Endodermal cell (in vitro differentiated cells): Measurements from ENCODE around the gene PATZ1. TPM values are rescaled to one million over a fixed set of nuclear protein-coding genes. Genes with fewer than 3 reads are reported as not detected.

ENCODE experiments used
- DNase-seq: peaks from one replicate; pipeline ENCODE4 v3.0.0-alpha.2; 2017
- H3K27ac ChIP-seq: 2 replicates; pipeline ENCODE4 v1.5.1; 2013; ENCODE audit warnings: mild to moderate bottlenecking, low read depth, low read length, moderate library complexity
- H3K27me3 ChIP-seq: 2 replicates; pipeline ENCODE4 v1.6.1; 2013; ENCODE audit warnings: mild to moderate bottlenecking, low read length, moderate library complexity; ENCODE audit not compliant: insufficient read depth, control insufficient read depth, poor library complexity, severe bottlenecking
- H3K36me3 ChIP-seq: 2 replicates; pipeline ENCODE4 v1.7.0; 2013; ENCODE audit warnings: mild to moderate bottlenecking, low read length, moderate library complexity; ENCODE audit not compliant: control insufficient read depth, insufficient read depth
- H3K4me1 ChIP-seq: one replicate; pipeline ENCODE4 v1.7.0; 2013; ENCODE audit warnings: low read length; ENCODE audit not compliant: control insufficient read depth, insufficient read depth
- H3K4me3 ChIP-seq: 2 replicates; pipeline ENCODE4 v1.5.1; 2013; ENCODE audit warnings: mild to moderate bottlenecking, low read length, moderate library complexity
- H3K9ac ChIP-seq: 2 replicates; pipeline ENCODE4 v1.6.1; 2013; ENCODE audit warnings: mild to moderate bottlenecking, low read length, moderate library complexity; ENCODE audit not compliant: poor library complexity, severe bottlenecking; ENCODE audit errors: extremely low read depth
- H3K9me3 ChIP-seq: 2 replicates; pipeline ENCODE4 v1.6.1; 2013; ENCODE audit warnings: mild to moderate bottlenecking, low read length, moderate library complexity; ENCODE audit not compliant: control insufficient read depth
- H3K27ac Mint-ChIP-seq: 2 replicates; pipeline ENCODE4 v1.8.0; 2020; ENCODE audit warnings: mixed read lengths
- H3K27me3 Mint-ChIP-seq: 2 replicates; pipeline ENCODE4 v1.8.0; 2021; ENCODE audit warnings: mild to moderate bottlenecking, mixed read lengths; ENCODE audit not compliant: insufficient read depth
- H3K36me3 Mint-ChIP-seq: 2 replicates; pipeline ENCODE4 v1.8.0; 2020; ENCODE audit warnings: low read depth, mixed read lengths
- H3K4me1 Mint-ChIP-seq: 2 replicates; pipeline ENCODE4 v1.8.0; 2020; ENCODE audit warnings: mixed read lengths
- H3K4me3 Mint-ChIP-seq: 2 replicates; pipeline ENCODE4 v1.8.0; 2020; ENCODE audit warnings: mild to moderate bottlenecking, moderate library complexity, mixed read lengths
- H3K9me3 Mint-ChIP-seq: 2 replicates; pipeline ENCODE4 v1.8.0; 2020; ENCODE audit warnings: mild to moderate bottlenecking, mixed read lengths
- WGBS, 2 experiments: methylation state at CpG; one replicate each; pipeline versions ENCODE4 v1.1.5 to v1.1.7; 2013; ENCODE audit warnings: missing lambda C conversion rate in 2 of 2, mixed read lengths in 1 of 2; ENCODE audit not compliant: insufficient coverage in 1 of 2, insufficient read length in 1 of 2; 5-methylcytosine and 5-hydroxymethylcytosine counted together
- total RNA-seq, 2 donors: library from RNA; stranded (reverse); fragmentation: NEBNext Ultra II Directional in 1 of 2; extraction: Animal tissue kit (Norgen Biotek cat#: 25700) in 1 of 2; gene quantifications; 2 replicates in 1 of 2; 3 replicates in 1 of 2; pipeline ENCODE4 v1.2.1, GENCODE V29; 2021
- TF ChIP-seq, protein P1 (sequence below): fragments of 200-600 bp; sonication (generic); conservative IDR thresholded peaks from 2 replicates; pipeline ENCODE4 v1.5.0; 2021; ENCODE audit warnings: antibody characterized with exemption, mild to moderate bottlenecking

The PATZ1 gene
- total RNA-seq, 2 donors from 2014 or later, result 49.2 to 57.1 TPM

DNA sequence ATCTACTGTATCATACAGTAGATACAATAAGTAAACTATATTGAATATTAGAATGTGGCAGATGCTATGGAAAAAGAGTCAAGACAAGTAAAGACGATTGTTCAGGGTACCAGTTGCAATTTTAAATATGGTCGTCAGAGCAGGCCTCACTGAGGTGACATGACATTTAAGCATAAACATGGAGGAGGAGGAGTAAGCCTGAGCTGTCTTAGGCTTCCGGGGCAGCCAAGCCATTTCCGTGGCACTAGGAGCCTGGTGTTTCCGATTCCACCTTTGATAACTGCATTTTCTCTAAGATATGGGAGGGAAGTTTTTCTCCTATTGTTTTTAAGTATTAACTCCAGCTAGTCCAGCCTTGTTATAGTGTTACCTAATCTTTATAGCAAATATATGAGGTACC lies 68.4 kb downstream of the PATZ1 start:
- Histone ChIP-seq H3K27me3 (no peaks in the 10 kb centered on the region), H3K4me1 (no peaks in the 10 kb centered on the region), H3K4me3 (no peak overlapping the region), H3K9me3 (no peaks in the 10 kb centered on the region), H3K27ac (no peak overlapping the region), H3K9ac (no peak overlapping the region), H3K36me3 (peaks cover 37% of the 10 kb centered on the region)
- WGBS, 2 experiments, result 90 to 98% methylated on average over 3 to 5 of the region's 5 CpGs
- H3K4me1 Mint-ChIP-seq, result no peaks in the 10 kb centered on the region
- H3K36me3 Mint-ChIP-seq, result peaks cover 48% of the 10 kb centered on the region
- no peak overlapping the region for H3K27ac Mint-ChIP-seq
- H3K27me3 Mint-ChIP-seq, result no peaks in the 10 kb centered on the region
- no peak overlapping the region for H3K4me3 Mint-ChIP-seq
- TF ChIP-seq, protein P1, sequence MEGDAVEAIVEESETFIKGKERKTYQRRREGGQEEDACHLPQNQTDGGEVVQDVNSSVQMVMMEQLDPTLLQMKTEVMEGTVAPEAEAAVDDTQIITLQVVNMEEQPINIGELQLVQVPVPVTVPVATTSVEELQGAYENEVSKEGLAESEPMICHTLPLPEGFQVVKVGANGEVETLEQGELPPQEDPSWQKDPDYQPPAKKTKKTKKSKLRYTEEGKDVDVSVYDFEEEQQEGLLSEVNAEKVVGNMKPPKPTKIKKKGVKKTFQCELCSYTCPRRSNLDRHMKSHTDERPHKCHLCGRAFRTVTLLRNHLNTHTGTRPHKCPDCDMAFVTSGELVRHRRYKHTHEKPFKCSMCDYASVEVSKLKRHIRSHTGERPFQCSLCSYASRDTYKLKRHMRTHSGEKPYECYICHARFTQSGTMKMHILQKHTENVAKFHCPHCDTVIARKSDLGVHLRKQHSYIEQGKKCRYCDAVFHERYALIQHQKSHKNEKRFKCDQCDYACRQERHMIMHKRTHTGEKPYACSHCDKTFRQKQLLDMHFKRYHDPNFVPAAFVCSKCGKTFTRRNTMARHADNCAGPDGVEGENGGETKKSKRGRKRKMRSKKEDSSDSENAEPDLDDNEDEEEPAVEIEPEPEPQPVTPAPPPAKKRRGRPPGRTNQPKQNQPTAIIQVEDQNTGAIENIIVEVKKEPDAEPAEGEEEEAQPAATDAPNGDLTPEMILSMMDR, result no peak
- no peaks in the 10 kb centered on the region for H3K9me3 Mint-ChIP-seq
- no peak for DNase-seq

DNA sequence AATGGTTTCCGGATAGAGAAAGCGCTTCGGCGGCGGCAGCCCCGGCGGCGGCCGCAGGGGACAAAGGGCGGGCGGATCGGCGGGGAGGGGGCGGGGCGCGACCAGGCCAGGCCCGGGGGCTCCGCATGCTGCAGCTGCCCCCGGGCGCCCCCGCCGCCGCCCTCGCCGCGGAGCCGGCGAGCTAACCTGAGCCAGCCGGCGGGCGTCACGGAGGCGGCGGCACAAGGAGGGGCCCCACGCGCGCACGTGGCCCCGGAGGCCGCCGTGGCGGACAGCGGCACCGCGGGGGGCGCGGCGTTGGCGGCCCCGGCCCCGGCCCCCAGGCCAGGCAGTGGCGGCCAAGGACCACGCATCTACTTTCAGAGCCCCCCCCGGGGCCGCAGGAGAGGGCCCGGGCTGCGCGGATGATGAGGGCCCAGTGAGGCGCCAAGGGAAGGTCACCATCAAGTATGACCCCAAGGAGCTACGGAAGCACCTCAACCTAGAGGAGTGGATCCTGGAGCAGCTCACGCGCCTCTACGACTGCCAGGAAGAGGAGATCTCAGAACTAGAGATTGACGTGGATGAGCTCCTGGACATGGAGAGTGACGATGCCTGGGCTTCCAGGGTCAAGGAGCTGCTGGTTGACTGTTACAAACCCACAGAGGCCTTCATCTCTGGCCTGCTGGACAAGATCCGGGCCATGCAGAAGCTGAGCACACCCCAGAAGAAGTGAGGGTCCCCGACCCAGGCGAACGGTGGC lies 69.5 kb downstream of the PATZ1 start:
- no peak overlapping the region for H3K4me3 Mint-ChIP-seq
- Histone ChIP-seq H3K27ac (no peak overlapping the region), H3K9ac (no peak overlapping the region), H3K9me3 (no peaks in the 10 kb centered on the region), H3K4me1 (no peaks in the 10 kb centered on the region), H3K27me3 (no peaks in the 10 kb centered on the region), H3K4me3 (no peak overlapping the region), H3K36me3 (peaks cover 45% of the 10 kb centered on the region)
- no peaks in the 10 kb centered on the region for H3K27me3 Mint-ChIP-seq
- TF ChIP-seq, protein P1, result no peak
- no peaks in the 10 kb centered on the region for H3K9me3 Mint-ChIP-seq
- H3K4me1 Mint-ChIP-seq, result peaks cover 1% of the 10 kb centered on the region
- DNase-seq, result no peak
- 96 to 97% methylated on average over 14 to 62 of the region's 69 CpGs for WGBS, 2 experiments
- no peak overlapping the region for H3K27ac Mint-ChIP-seq
- H3K36me3 Mint-ChIP-seq, result peaks cover 53% of the 10 kb centered on the region

Other genes starting within 250 kb of the PATZ1 start
- gene SELENOM, start 238.8 kb downstream of the PATZ1 start, total RNA-seq, result 10 to 100 TPM in 1 of 2 donors, 1 to 10 TPM in 1; 8.0 to 10.4 TPM
- 1 to 10 TPM; 3.5 to 5.4 TPM for gene INPP5J, start 223.4 kb downstream of the PATZ1 start, total RNA-seq
- 1 to 10 TPM; 4.1 to 4.6 TPM for gene PLA2G3, start 205.8 kb downstream of the PATZ1 start, total RNA-seq
- 10 to 100 TPM; 18.9 to 21.7 TPM for gene RNF185, start 186.2 kb downstream of the PATZ1 start, total RNA-seq
- 10 to 100 TPM; 41.4 to 42.2 TPM for gene LIMK2, start 134.0 kb downstream of the PATZ1 start, total RNA-seq
- 1 to 10 TPM; 2.0 to 3.5 TPM for gene PIK3IP1, start 53.9 kb downstream of the PATZ1 start, total RNA-seq
- gene DRG1, start 53.3 kb upstream of the PATZ1 start, total RNA-seq, result 10 to 100 TPM; 79.9 to 93.5 TPM
- gene EIF4ENIF1, start 143.5 kb upstream of the PATZ1 start, total RNA-seq, result 10 to 100 TPM; 34.5 to 37.1 TPM
- 10 to 100 TPM; 42.0 to 52.6 TPM for gene SFI1, start 150.2 kb upstream of the PATZ1 start, total RNA-seq